Measurements from ENCODE around the gene ZNF784. TPM values are rescaled to one million over a fixed set of nuclear protein-coding genes. Genes with fewer than 3 reads are reported as not detected.

ZNF784 gene
- total RNA-seq, 1 experiment from 2014 or later: 6.1 TPM

GRCh38 chr19:55656988-55657747 is 32.8 kb upstream of the ZNF784 start:
- DNase-seq (ENCODE audit: low read depth): no peak

DNA sequence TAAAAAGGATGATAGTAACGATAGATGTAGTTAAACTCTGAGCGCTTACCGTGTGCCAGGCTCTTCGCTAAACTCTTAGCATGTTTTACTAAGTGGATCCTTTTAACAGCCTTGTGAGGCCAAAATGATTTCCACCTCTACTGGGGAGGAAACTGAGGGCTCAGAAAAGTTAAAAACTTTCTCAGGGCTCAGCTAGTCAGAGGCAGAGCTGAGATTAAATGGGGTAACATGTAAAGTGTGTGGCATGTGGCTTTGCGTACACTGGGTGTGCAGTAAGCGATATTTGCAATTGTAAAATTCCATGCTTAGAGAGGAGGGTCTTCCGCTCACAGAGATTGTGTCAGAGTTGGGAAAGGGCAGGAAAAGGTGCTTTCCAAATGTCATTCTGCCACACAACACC is 32.2 kb upstream of the ZNF784 start:
- no peak for DNase-seq (ENCODE audit: low read depth)

GRCh38 chr19:55655648-55656040 is 31.3 kb upstream of the ZNF784 start:
- DNase-seq (ENCODE audit: low read depth): no peak

- peak; percentile 92 for DNase-seq (ENCODE audit: low read depth)
Measured at GRCh38 chr19:55654868-55655647, 30.7 kb upstream of the ZNF784 start, which contains the start of gene U2AF2. Gene U2AF2, plus strand, starts transcription at chr19:55655035. Its CDS starts 70 bp downstream, at chr19:55655105.

- DNase-seq (ENCODE audit: low read depth): peak; percentile 98
Measured at GRCh38 chr19:55654323-55654867, 30.0 kb upstream of the ZNF784 start.

DNA sequence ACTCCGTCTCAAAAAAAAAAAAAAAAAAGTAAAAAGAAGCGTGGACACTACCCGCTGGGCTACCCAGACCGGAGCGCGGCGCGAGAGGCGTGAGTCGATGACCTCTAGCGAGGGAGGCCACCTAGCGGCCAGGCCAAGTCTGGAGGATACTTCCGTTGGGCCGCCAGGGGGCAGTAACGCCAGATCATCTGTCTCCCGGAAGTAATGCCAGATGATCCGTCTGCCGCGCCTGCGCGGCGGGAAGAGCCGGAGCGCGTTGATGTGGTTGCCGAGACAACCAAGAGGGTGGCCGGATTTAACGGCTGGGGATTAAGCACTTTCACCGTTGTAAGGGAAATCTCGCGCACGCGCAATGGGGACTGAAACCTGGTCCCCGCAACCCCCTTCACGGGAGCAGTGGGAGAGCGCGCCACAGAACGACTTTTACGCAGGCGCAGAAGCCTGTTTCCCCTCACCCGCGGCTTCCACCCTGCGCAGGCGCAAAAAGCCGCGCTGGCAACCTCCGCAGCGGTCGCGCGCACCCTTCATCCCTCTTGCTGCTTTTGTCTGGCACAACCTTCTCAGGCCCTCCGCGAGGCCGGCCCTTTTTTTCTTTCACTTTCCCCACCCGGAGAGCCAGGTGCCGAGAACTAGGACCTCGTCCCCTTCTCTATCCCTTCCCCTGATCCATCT is 29.4 kb upstream of the ZNF784 start:
- peak; percentile 98 for DNase-seq (ENCODE audit: low read depth)

DNA sequence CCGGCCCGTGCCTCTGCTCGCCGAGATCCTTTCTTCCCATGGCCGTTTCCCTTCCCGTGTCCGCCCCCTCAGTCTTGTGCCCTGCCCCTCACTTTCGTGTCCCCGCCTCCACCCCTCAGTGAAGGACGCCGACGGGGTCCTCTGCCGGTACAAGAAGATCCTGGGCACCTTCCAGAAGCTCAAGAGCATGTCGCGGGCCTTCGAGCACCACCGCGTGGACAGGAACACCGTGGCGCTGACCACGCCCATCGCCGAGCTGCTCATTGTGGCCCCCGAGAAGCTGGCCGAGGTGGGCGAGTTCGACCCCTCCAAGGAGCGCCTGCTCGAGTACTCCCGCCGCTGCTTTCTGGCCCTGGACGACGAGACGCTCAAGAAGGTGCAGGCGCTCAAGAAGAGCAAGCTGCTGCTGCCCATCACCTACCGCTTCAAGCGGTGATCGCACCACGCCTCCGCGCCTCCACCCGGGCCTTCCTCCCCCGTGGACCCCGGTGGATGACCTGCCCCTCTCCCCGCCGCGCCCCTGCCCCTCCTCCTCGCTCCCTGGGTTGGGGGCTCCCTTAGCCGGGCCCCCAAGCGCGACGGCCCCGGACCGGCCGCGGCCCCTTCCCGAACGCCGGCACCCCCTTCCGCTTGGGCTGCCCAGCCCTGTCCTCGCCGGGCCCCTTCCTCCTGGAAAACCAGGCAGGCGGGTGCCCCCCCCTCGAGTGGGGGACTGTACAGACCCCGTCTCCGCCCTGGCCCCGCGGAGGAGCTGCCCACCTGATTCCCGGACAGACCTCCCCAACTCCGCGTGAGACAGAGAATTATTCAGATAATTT is 28.2 kb upstream of the ZNF784 start:
- no peak for DNase-seq (ENCODE audit: low read depth)

DNA sequence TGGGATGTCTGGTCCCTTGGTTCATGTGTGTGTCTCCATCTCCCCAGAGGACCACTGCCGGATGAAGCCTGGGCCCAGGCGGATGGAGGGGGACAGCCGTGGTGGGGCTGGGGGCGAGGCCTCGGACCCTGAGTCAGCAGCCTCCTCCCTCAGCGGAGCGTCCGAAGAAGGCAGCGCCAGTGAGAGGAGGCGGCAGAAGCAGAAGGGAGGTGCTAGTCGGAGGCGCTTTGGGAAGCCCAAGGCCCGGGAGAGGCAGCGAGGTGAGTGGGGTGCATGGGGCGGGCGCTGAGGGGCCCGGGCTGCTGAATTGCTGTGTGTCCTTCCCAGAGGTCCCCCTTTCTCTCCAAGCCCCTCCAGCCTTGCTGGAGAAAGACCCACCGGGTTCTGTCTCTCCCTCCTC is 26.9 kb upstream of the ZNF784 start:
- no peak for DNase-seq (ENCODE audit: low read depth)

DNA sequence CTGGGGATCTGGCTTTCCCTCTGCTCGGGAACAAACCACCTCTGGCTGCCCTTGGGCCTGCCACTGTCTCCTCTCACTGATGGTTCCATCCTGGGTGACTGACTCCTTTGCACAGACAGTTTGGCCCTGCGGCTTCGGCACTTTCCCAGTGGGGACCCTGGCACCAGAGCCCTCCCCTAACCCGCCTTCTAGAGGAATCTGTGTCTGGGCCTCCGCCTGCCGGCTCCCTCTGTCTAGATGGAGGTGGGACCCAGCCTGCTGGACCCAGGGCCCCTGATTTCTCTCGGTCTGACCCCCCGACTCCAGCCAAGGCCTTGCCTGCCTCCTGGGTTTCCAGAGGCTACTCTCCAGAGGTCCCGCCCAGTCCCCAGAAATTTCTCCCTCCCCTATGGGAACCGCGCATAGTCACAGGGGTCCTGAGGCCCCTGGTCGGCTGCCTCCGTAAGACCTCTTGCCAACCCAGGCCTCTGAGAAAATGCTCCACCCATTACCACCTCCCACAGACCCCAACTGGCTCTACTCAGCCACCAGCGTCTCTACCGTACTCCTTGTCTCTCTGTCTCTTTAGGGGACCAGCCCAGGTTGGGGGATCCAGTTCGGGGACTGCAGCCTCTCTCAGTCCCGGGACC is 26.4 kb upstream of the ZNF784 start:
- no peak for DNase-seq (ENCODE audit: low read depth)

GRCh38 chr19:55650126-55650557 is 25.8 kb upstream of the ZNF784 start:
- DNase-seq (ENCODE audit: low read depth): no peak

- no peak for DNase-seq (ENCODE audit: low read depth)
Measured at GRCh38 chr19:55649268-55650125, 25.1 kb upstream of the ZNF784 start.

GRCh38 chr19:55648585-55649267 is 24.4 kb upstream of the ZNF784 start:
- DNase-seq (ENCODE audit: low read depth): no peak

GRCh38 chr19:55647732-55648584 is 23.6 kb upstream of the ZNF784 start, which contains the start of gene CCDC106:
Gene CCDC106, plus strand, starts transcription at chr19:55648212. Its CDS starts 835 bp downstream, at chr19:55649047.
- peak; percentile 61 for DNase-seq (ENCODE audit: low read depth)

DNA sequence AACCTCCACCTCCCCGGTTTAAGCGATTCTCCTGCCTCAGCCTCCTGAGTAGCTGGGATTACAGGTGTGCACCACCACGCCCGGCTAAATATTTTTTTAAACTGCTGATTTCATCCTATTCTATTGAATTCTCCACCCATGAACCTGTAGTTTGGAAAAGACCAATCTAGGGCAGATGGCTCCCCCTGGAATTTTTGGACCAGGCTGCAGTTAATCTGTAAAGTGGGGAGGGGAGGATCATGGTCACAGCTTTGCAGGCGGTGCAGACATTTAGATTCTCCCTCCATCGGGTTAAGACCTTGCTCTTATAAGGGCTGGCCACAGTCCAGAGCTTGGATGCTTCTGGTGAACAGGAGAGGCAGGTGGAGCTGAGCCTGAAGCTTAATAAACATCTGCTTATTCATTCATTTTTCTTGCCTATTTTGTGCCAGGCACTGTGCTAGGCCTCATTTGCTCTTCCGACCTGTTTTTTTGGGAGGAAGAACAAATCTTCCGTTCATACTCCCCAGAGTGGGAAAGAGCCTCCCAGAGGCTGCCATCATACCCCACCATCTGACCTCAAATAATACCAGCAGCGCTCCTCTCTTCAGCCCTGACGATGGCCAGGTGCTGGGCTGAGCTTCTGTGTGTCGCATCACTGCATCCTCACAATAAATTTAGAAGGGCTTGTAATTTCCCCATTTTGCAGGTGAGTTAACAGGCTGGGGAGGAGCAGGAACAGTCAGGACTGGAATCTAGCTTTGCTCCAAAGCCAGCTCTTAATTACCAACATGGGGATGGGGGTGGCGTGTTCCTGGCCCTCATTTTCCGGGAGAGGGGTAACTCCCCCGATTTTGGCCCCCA is 22.7 kb upstream of the ZNF784 start:
- no peak for DNase-seq (ENCODE audit: low read depth)

DNA sequence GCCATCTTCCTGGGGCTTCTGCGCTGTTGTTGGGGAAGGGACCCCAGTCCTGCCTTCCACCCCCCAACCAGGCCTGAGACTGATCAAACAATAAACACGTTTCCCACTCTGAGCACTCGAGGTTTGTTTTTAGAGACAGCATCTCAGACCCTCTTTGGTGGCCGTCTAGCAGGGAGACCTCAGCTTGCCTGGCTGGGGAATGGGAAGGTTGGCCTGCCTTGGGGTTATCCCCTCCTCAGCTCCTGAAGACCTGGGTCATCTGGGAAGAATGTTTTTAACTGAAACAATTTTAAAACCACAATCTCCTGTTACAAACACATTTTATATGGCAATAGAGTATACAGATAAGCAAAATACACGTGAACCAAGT is 21.1 kb upstream of the ZNF784 start:
- DNase-seq (ENCODE audit: low read depth): no peak

DNA sequence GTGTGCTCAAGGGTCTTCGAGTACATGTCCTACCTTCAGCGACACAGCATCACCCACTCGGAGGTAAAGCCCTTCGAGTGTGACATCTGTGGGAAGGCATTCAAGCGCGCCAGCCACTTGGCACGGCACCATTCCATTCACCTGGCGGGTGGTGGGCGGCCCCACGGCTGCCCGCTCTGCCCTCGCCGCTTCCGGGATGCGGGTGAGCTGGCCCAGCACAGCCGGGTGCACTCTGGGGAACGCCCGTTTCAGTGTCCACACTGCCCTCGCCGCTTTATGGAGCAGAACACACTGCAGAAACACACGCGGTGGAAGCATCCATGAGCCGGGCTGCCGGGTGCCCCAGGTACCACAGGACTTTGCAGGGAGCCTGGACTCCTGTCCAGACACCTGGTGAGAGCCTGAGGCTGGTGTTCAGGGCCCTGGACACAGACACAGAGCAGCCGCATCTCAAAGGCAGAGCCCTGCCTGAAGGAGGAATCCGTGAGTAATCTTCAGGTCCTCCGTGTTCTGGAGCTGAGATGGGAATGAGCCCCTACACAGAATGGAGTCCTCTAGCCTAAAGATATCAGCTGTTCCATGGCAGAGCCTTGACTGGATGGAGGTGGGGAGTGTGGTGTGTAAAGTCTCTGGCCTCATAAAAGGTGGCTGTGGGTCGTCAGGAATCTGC is 20.6 kb upstream of the ZNF784 start:
- DNase-seq (ENCODE audit: low read depth): no peak
